Measurements from ENCODE around the gene RAPGEF2.
"Not testable (repeated sequence)": the region's sequence is repeated elsewhere in the genome, so short reads cannot be mapped to it uniquely, and the experiment has no call there.

The RAPGEF2 gene

GRCh38 chr4:159369256-159369655, 266.4 kb downstream of the RAPGEF2 start:
- no peak for DNase-seq (ENCODE audit: low read depth)

GRCh38 chr4:159370286-159370685, 267.4 kb downstream of the RAPGEF2 start:
- no peak for DNase-seq (ENCODE audit: low read depth)

- DNase-seq (ENCODE audit: low read depth), result no peak
Measured at GRCh38 chr4:159374749-159375530, 272.1 kb downstream of the RAPGEF2 start.

GRCh38 chr4:159376289-159376688, 273.4 kb downstream of the RAPGEF2 start:
- DNase-seq (ENCODE audit: low read depth), result no peak

GRCh38 chr4:159378056-159378616, 275.3 kb downstream of the RAPGEF2 start:
- no peak for DNase-seq (ENCODE audit: low read depth)

GRCh38 chr4:159379064-159379463, 276.2 kb downstream of the RAPGEF2 start:
- DNase-seq (ENCODE audit: low read depth), result not testable (repeated sequence)

GRCh38 chr4:159379836-159380235, 277.0 kb downstream of the RAPGEF2 start:
- no peak for DNase-seq (ENCODE audit: low read depth)

- DNase-seq (ENCODE audit: low read depth), result no peak
Measured at GRCh38 chr4:159382856-159383561, 280.1 kb downstream of the RAPGEF2 start.

- DNase-seq (ENCODE audit: low read depth), result no peak
Measured at GRCh38 chr4:159383562-159383931, 280.7 kb downstream of the RAPGEF2 start.

- no peak for DNase-seq (ENCODE audit: low read depth)
Measured at GRCh38 chr4:159384017-159384416, 281.1 kb downstream of the RAPGEF2 start.

GRCh38 chr4:159384632-159385031, 281.8 kb downstream of the RAPGEF2 start:
- DNase-seq (ENCODE audit: low read depth), result no peak

GRCh38 chr4:159386620-159387019, 283.7 kb downstream of the RAPGEF2 start:
- DNase-seq (ENCODE audit: low read depth), result no peak

GRCh38 chr4:159389756-159390155, 286.9 kb downstream of the RAPGEF2 start:
- DNase-seq (ENCODE audit: low read depth), result no peak

GRCh38 chr4:159390648-159391047, 287.8 kb downstream of the RAPGEF2 start:
- no peak for DNase-seq (ENCODE audit: low read depth)

- DNase-seq (ENCODE audit: low read depth), result no peak
Measured at GRCh38 chr4:159395693-159396092, 292.8 kb downstream of the RAPGEF2 start.

GRCh38 chr4:159396151-159396550, 293.3 kb downstream of the RAPGEF2 start:
- DNase-seq (ENCODE audit: low read depth), result no peak

- DNase-seq (ENCODE audit: low read depth), result no peak
Measured at GRCh38 chr4:159398236-159398638, 295.4 kb downstream of the RAPGEF2 start.

- no peak for DNase-seq (ENCODE audit: low read depth)
Measured at GRCh38 chr4:159400558-159401225, 297.8 kb downstream of the RAPGEF2 start.

- DNase-seq (ENCODE audit: low read depth), result no peak
Measured at GRCh38 chr4:159401226-159401712, 298.4 kb downstream of the RAPGEF2 start.

- DNase-seq (ENCODE audit: low read depth), result no peak
Measured at GRCh38 chr4:159401791-159402380, 299.0 kb downstream of the RAPGEF2 start.

All from stimulated activated CD8-positive, alpha-beta memory T cell treated with anti-CD3 and anti-CD28 coated beads, Interleukin-12 subunit alpha, Interleukin-12 subunit beta, amount 100 ng/mL, for 4 hours (primary cell).